GM19452 (cell line): ENCODE data around the gene MNX1.

Experiments
- ATAC-seq: cut with Tn5 transposase; IDR thresholded peaks from one replicate; pipeline ENCODE4 v1.9.1; 2021; ENCODE audit not compliant: unreplicated experiment

Gene MNX1

GRCh38 chr7:157016352-157017041, 6.0 kb upstream of the MNX1 start:
- ATAC-seq, result peak; percentile 69

GRCh38 chr7:157016024-157016351, 5.5 kb upstream of the MNX1 start:
- ATAC-seq, result no peak

- ATAC-seq, result no peak
Measured at GRCh38 chr7:157014635-157015555, 4.4 kb upstream of the MNX1 start.

- no peak for ATAC-seq
Measured at GRCh38 chr7:157013602-157014549, 3.4 kb upstream of the MNX1 start.

- ATAC-seq, result no peak
Measured at GRCh38 chr7:157013101-157013500, 2.6 kb upstream of the MNX1 start.

GRCh38 chr7:157012113-157012547, 1.7 kb upstream of the MNX1 start:
- no peak for ATAC-seq

GRCh38 chr7:157011333-157012112, 1.1 kb upstream of the MNX1 start:
- ATAC-seq, result no peak

GRCh38 chr7:157009778-157010587, 480 bp downstream of the MNX1 start:
- peak; percentile 36 for ATAC-seq

GRCh38 chr7:157009170-157009777, 1.2 kb downstream of the MNX1 start:
- ATAC-seq, result peak; percentile 46

GRCh38 chr7:157008206-157009169, 2.0 kb downstream of the MNX1 start:
- no peak for ATAC-seq

- no peak for ATAC-seq
Measured at GRCh38 chr7:157007470-157008066, 2.9 kb downstream of the MNX1 start.

- no peak for ATAC-seq
Measured at GRCh38 chr7:157006829-157007469, 3.5 kb downstream of the MNX1 start.

- ATAC-seq, result no peak
Measured at GRCh38 chr7:157006205-157006747, 4.2 kb downstream of the MNX1 start.

- ATAC-seq, result no peak
Measured at GRCh38 chr7:157005456-157006204, 4.8 kb downstream of the MNX1 start.

- no peak for ATAC-seq
Measured at GRCh38 chr7:157004521-157005455, 5.7 kb downstream of the MNX1 start.
